GM12878 (cell line): ENCODE results near the gene SCAMP4. TPM values are rescaled to one million over a fixed set of nuclear protein-coding genes. Genes with fewer than 3 reads are reported as not detected.

ENCODE experiments used
- ATAC-seq: fragments of 200-7000 bp; cut with Tn5 transposase; 3 replicates; pipeline ENCODE4 v1.9.1; 2020; ENCODE audit warnings: mild to moderate bottlenecking, moderate library complexity
- BruUV-seq: library from RNA; stranded (reverse); fragments of 400-500 nt; replicated peaks from 2 replicates; lab custom pipeline; 2021; lab: Mats Ljungman, UMichigan
- CTCF ChIA-PET: fragments of 300-600 bp; sonication (Branson Sonifier 250); formaldehyde crosslinking; extraction: SDS; loops from one replicate; lab custom pipeline; 2021; ENCODE audit warnings: inconsistent platforms; lab: Yijun Ruan, JAX
- POLR2A ChIA-PET: fragments of 350-600 bp; formaldehyde crosslinking; extraction: SDS; loops from one replicate; lab custom pipeline; 2021; ENCODE audit warnings: inconsistent platforms; lab: Charles Lee
- RAD21 ChIA-PET: fragments of 300-600 bp; sonication (Branson Sonifier 250); formaldehyde crosslinking; loops from one replicate; lab custom pipeline; 2023; ENCODE audit warnings: antibody characterized with exemption; ENCODE audit not compliant: unreplicated experiment; lab: Charles Lee
- SMC1A ChIA-PET: fragments of 300-600 bp; sonication (Branson Sonifier 250); formaldehyde crosslinking; loops from one replicate; lab custom pipeline; 2023; ENCODE audit not compliant: unreplicated experiment, uncharacterized antibody; lab: Charles Lee
- DNase-seq: peaks from one replicate; pipeline ENCODE4 v3.0.0-alpha.2; 2011; ENCODE audit warnings: low read depth, low spot score
- FAIRE-seq: peaks from 3 replicates; lab custom pipeline; 2011; peaks lifted over from hg19 to GRCh38; lab: Jason Lieb, UNC
- H2AFZ ChIP-seq: 2 replicates; pipeline ENCODE4 v1.6.0; 2011; ENCODE audit warnings: low read depth, low read length, control low read depth; ENCODE audit not compliant: control insufficient read depth
- H3K27ac ChIP-seq: 2 replicates; pipeline ENCODE4 v1.5.1; 2011; ENCODE audit warnings: control low read depth; ENCODE audit not compliant: control insufficient read depth, insufficient read depth
- H3K27me3 ChIP-seq, 2 experiments: replicated peaks in 1 of 2; 2 replicates each; pipeline versions ENCODE4 v1.6.0 to v1.6.1; 2011; ENCODE audit warnings: low read length in 1 of 2; ENCODE audit not compliant: control insufficient read depth in 2 of 2, insufficient read depth in 2 of 2
- H3K36me3 ChIP-seq, 2 experiments: 2 replicates each; pipeline ENCODE4 v1.5.1; 2011; ENCODE audit warnings: low read length in 1 of 2; ENCODE audit not compliant: control insufficient read depth in 2 of 2, insufficient read depth in 2 of 2
- H3K4me1 ChIP-seq: 2 replicates; pipeline ENCODE4 v1.6.1; 2011; ENCODE audit warnings: mild to moderate bottlenecking, low read length, moderate library complexity, mixed read lengths; ENCODE audit not compliant: control insufficient read depth, insufficient read depth
- H3K4me2 ChIP-seq: 2 replicates; pipeline ENCODE4 v1.6.0; 2011; ENCODE audit warnings: control low read depth; ENCODE audit not compliant: control insufficient read depth, insufficient read depth
- H3K4me3 ChIP-seq: fragments of 200-600 bp; sonication (generic); 2 replicates; pipeline ENCODE4 v1.5.1; 2016
- H3K79me2 ChIP-seq: 2 replicates; pipeline ENCODE4 v1.6.0; 2011; ENCODE audit warnings: low read length; ENCODE audit not compliant: control insufficient read depth, insufficient read depth
- H3K9ac ChIP-seq: 2 replicates; pipeline ENCODE4 v1.8.0; 2011; ENCODE audit warnings: low read length, control low read depth, mixed read lengths; ENCODE audit not compliant: control insufficient read depth, insufficient read depth
- H3K9me3 ChIP-seq: replicated peaks from 3 replicates; pipeline ENCODE4 v1.5.1; 2011; ENCODE audit warnings: mild to moderate bottlenecking, low read length; ENCODE audit not compliant: control insufficient read depth, insufficient read depth
- H4K20me1 ChIP-seq: 2 replicates; pipeline ENCODE4 v1.6.0; 2011; ENCODE audit not compliant: control insufficient read depth, insufficient read depth
- CHD4 ChIP-seq: fragments of 200-600 bp; sonication (generic); IDR thresholded peaks from 2 replicates; pipeline ENCODE4 v1.6.1; 2016; ENCODE audit warnings: mild to moderate bottlenecking
- HCFC1 ChIP-seq: fragments of 150-350 bp; IDR thresholded peaks from 2 replicates; pipeline ENCODE4 v1.6.1; 2014; ENCODE audit warnings: low read length
- PAX8 ChIP-seq: fragments of 450-650 bp; IDR thresholded peaks from 2 replicates; pipeline ENCODE4 v1.6.1; 2017; ENCODE audit warnings: mild to moderate bottlenecking, moderate library complexity
- POLR2A ChIP-seq: IDR thresholded peaks from 2 replicates; pipeline ENCODE4 v1.6.1; 2011; ENCODE audit warnings: low read depth, mild to moderate bottlenecking, low read length
- POLR2AphosphoS2 ChIP-seq: IDR thresholded peaks from 2 replicates; pipeline ENCODE4 v1.6.1; 2011; ENCODE audit warnings: low read depth, mild to moderate bottlenecking, low read length, improper control_type of control experiment, moderate library complexity
- POU2F2 ChIP-seq: IDR thresholded peaks from 3 replicates; pipeline ENCODE4 v1.6.1; 2011; ENCODE audit warnings: low read depth, mild to moderate bottlenecking, low read length, borderline replicate concordance
- SMC3 ChIP-seq: IDR thresholded peaks from 2 replicates; pipeline ENCODE4 v1.6.1; 2011; ENCODE audit warnings: low read length, improper control_type of control experiment, borderline replicate concordance
- SP1 ChIP-seq: IDR thresholded peaks from one replicate; pipeline ENCODE4 v1.6.1; 2011; ENCODE audit warnings: low read depth, low read length
- SPI1 ChIP-seq: IDR thresholded peaks from 2 replicates; pipeline ENCODE4 v1.6.1; 2011; ENCODE audit warnings: low read depth, mild to moderate bottlenecking, low read length, moderate library complexity, borderline replicate concordance; ENCODE audit not compliant: insufficient read depth
- SREBF2 ChIP-seq: IDR thresholded peaks from 2 replicates; pipeline ENCODE4 v1.6.1; 2012; ENCODE audit warnings: mild to moderate bottlenecking, low read length
- STAT3 ChIP-seq: IDR thresholded peaks from 2 replicates; pipeline ENCODE4 v1.6.1; 2011; ENCODE audit warnings: low read depth, low read length, improper control_type of control experiment
- ZNF24 ChIP-seq: fragments of 450-650 bp; IDR thresholded peaks from 2 replicates; pipeline ENCODE4 v1.6.1; 2017; ENCODE audit warnings: antibody characterized with exemption, mild to moderate bottlenecking
- ZSCAN29 ChIP-seq: fragments of 450-650 bp; IDR thresholded peaks from 2 replicates; pipeline ENCODE4 v1.6.1; 2017; ENCODE audit warnings: mild to moderate bottlenecking, moderate library complexity
- WGBS: methylation state at CpG from one replicate; pipeline ENCODE4 v1.1.6; 2016; ENCODE audit warnings: low lambda C conversion rate; ENCODE audit not compliant: insufficient replicate concordance, insufficient coverage; ENCODE audit errors: missing lambda C conversion rate; 5-methylcytosine and 5-hydroxymethylcytosine counted together
- in situ Hi-C: fragments of 300-500 bp; cut with MboI; formaldehyde crosslinking; loops from 9 replicates; pipeline ENCODE4 v1.14.3; 2018; ENCODE audit warnings: mixed read lengths
- intact Hi-C: fragments of 100-400 bp; cut with micrococcal nuclease; formaldehyde crosslinking; loops from one replicate; pipeline ENCODE4 v1.14.2; 2022; ENCODE audit not compliant: unreplicated experiment
- polyA plus RNA-seq, 11 experiments: library from polyadenylated mRNA; depleted of rRNA in 4 of 11; unstranded in 6 of 11; stranded (reverse) in 5 of 11; fragments of >200 nt; fragmentation: Nextera tagmentation in 4 of 11; fragmentation: Illumina TruSeq in 1 of 11; extraction: Ambion mirVana in 4 of 11; extraction: Trizol in 1 of 11; gene quantifications; 1 replicate in 1 of 11; 2 replicates in 10 of 11; pipeline versions ENCODE4 v1.2.1 to v1.2.3, GENCODE V29; 2011 to 2016; ENCODE audit warnings: inconsistent platforms in 2 of 11, missing spikeins in 2 of 11, low read depth in 1 of 11
- total RNA-seq, 4 experiments: library from RNA; depleted of rRNA in 3 of 4; stranded (reverse); fragments of >200 nt in 3 of 4; fragmentation: Illumina TruSeq in 1 of 4; extraction: Trizol in 1 of 4; gene quantifications; 2 replicates each; pipeline versions ENCODE4 v1.2.1 to v1.2.3, GENCODE V29; 2013 to 2021
- TF ChIP-seq, protein P1 (sequence below): IDR thresholded peaks from 2 replicates; pipeline ENCODE4 v1.6.1; 2011; ENCODE audit warnings: low read depth, low read length, improper control_type of control experiment, borderline replicate concordance

The SCAMP4 gene
- total and polyA plus RNA-seq, 10 of the 15 experiments (the other 5 are each of a cell fraction or from before 2014, with no cell fraction given), result 0.63 to 34.7 (median 12.8) TPM

DNA sequence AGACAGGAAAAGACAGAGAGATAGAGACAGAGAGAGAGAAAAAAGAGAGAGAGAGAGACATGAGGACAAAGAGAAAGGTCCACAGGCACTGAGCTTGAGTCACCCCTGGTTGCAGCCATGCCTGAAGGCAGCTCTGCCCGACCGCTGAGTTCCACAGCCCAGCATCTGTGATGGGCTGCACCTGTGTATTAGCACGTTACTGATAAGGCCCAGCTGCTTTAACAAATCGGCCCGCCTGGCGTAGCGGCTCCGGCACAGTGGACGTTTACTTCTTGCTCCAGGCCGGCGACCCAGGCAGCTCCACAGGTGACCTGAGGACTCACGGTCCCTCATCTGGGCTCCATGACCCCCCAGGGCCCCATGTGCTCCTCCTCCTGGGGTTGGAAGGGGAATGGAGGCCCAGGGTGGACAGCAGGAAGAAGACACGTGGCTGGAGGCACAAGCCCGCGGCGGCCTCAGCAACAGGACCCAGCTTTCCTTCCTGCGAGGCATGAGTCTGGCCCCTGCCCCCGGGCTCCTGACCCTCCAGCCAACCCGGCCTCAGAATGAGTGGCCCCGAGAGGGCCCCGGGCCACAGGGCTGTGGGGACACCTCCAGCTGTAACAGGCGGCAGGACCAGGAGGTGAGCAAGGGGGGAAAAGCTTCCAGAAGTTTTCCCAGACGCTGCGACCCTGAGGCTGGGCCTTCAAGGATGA lies 31.9 kb downstream of the SCAMP4 start (continued):
- no peak for TF ChIP-seq POU2F2
- no peak for TF ChIP-seq CHD4

DNA sequence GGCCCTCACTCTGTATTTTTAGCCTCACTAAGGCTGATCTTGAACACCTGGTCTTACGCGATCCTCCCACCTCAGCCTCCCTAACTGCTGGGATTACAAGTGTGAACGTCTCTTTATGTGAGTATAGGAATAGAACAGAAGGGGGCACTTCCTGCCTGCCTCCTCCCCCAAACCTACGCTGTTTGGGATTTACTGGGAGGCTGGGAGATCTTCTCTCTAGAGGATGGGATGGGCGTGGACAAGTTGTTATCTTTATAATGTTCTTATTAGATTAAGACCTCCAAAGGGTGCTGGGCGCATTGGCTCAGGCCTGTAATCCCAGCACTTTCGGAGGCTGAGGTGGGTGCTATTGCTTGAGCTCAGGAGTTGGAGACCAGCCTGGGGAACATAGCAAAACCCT lies 32.9 kb downstream of the SCAMP4 start:
- H3K4me3 ChIP-seq, result no peak overlapping the region
- H3K9me3 ChIP-seq, result no peaks in the 10 kb centered on the region; the same call in 2 of the 3 replicates
- no peaks in the 10 kb centered on the region for H3K36me3 ChIP-seq
- ChIA-PET RAD21 (no interaction called here), SMC1A (no interaction called here), CTCF (no interaction called here), POLR2A (no interaction called here)
- BruUV-seq, result no TSS peak
- H3K27me3 ChIP-seq, result no peaks in the 10 kb centered on the region
- H3K79me2 ChIP-seq, result peaks cover 24% of the 10 kb centered on the region
- H2AFZ ChIP-seq, result no peak overlapping the region
- WGBS, result 58% methylated on average over 7 of the region's 7 CpGs
- no peak for ATAC-seq
- in situ Hi-C loops (no loop called here), intact Hi-C loops (no loop called here)
- no peak overlapping the region for H3K4me2 ChIP-seq
- DNase-seq, result no peak
- TF ChIP-seq ZNF24, result no peak
- no peak for TF ChIP-seq POLR2A
- TF ChIP-seq HCFC1, result no peak
- TF ChIP-seq, protein P1, sequence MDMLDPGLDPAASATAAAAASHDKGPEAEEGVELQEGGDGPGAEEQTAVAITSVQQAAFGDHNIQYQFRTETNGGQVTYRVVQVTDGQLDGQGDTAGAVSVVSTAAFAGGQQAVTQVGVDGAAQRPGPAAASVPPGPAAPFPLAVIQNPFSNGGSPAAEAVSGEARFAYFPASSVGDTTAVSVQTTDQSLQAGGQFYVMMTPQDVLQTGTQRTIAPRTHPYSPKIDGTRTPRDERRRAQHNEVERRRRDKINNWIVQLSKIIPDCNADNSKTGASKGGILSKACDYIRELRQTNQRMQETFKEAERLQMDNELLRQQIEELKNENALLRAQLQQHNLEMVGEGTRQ, result no peak
- no peak for TF ChIP-seq SPI1
- no peak for TF ChIP-seq SREBF2
- no peak for TF ChIP-seq SP1
- TF ChIP-seq POLR2AphosphoS2, result no peak
- TF ChIP-seq ZSCAN29, result no peak
- no peak for TF ChIP-seq SMC3
- no peak for TF ChIP-seq STAT3
- TF ChIP-seq PAX8, result no peak
- H3K9ac ChIP-seq, result no peak overlapping the region
- H3K27ac ChIP-seq, result no peak overlapping the region
- FAIRE-seq, result no peak
- peaks cover 3% of the 10 kb centered on the region; the same call in 1 of the 2 replicates for H4K20me1 ChIP-seq
- peaks cover 11% of the 10 kb centered on the region for H3K4me1 ChIP-seq
